Kidney capillary endothelial cell (primary cell): ENCODE measurements around the gene PLCB1.

Experiments
- DNase-seq: peaks from one replicate; pipeline ENCODE4 v3.0.0-alpha.2; 2018; ENCODE audit warnings: low spot score

Gene PLCB1

GRCh38 chr20:8898823-8899222 lies 766.8 kb downstream of the PLCB1 start:
- DNase-seq, result no peak

GRCh38 chr20:8901237-8902025 lies 769.4 kb downstream of the PLCB1 start:
- DNase-seq, result no peak

GRCh38 chr20:8903655-8904605 lies 771.9 kb downstream of the PLCB1 start:
- no peak for DNase-seq

GRCh38 chr20:8909596-8909995 lies 777.5 kb downstream of the PLCB1 start:
- DNase-seq, result no peak

GRCh38 chr20:8912096-8912495 lies 780.0 kb downstream of the PLCB1 start:
- no peak for DNase-seq

- DNase-seq, result no peak
These were observed 780.7 kb downstream of the PLCB1 start for GRCh38 chr20:8912731-8913130.

- DNase-seq, result no peak
These were observed 781.4 kb downstream of the PLCB1 start for GRCh38 chr20:8913456-8913855.

GRCh38 chr20:8914421-8914820 lies 782.4 kb downstream of the PLCB1 start:
- no peak for DNase-seq

GRCh38 chr20:8917084-8917483 lies 785.0 kb downstream of the PLCB1 start:
- no peak for DNase-seq

GRCh38 chr20:8918145-8918544 lies 786.1 kb downstream of the PLCB1 start:
- no peak for DNase-seq

GRCh38 chr20:8924539-8924938 lies 792.5 kb downstream of the PLCB1 start:
- DNase-seq, result no peak

GRCh38 chr20:8930726-8931125 lies 798.7 kb downstream of the PLCB1 start:
- DNase-seq, result no peak

- DNase-seq, result peak; percentile 85
These were observed 800.4 kb downstream of the PLCB1 start for GRCh38 chr20:8932192-8933165.

GRCh38 chr20:8933381-8933807 lies 801.3 kb downstream of the PLCB1 start:
- DNase-seq, result no peak

- no peak for DNase-seq
These were observed 802.3 kb downstream of the PLCB1 start for GRCh38 chr20:8934362-8934761.
